PC-3 (cell line): Measurements from ENCODE around the gene ZBTB16.

ENCODE experiments used
- EZH2 ChIP-seq: fragments of 300-600 bp; sonication (generic); IDR thresholded peaks from one replicate; pipeline ENCODE4 v1.6.1; 2017; ENCODE audit warnings: antibody characterized with exemption, mild to moderate bottlenecking, low read length; ENCODE audit not compliant: unreplicated experiment
- TF ChIP-seq, protein P1 (sequence below): fragments of 300-600 bp; sonication (generic); conservative IDR thresholded peaks from 2 replicates; pipeline ENCODE4 v1.5.1; 2017; ENCODE audit warnings: antibody characterized with exemption, low read depth, mild to moderate bottlenecking, low read length

DNA sequence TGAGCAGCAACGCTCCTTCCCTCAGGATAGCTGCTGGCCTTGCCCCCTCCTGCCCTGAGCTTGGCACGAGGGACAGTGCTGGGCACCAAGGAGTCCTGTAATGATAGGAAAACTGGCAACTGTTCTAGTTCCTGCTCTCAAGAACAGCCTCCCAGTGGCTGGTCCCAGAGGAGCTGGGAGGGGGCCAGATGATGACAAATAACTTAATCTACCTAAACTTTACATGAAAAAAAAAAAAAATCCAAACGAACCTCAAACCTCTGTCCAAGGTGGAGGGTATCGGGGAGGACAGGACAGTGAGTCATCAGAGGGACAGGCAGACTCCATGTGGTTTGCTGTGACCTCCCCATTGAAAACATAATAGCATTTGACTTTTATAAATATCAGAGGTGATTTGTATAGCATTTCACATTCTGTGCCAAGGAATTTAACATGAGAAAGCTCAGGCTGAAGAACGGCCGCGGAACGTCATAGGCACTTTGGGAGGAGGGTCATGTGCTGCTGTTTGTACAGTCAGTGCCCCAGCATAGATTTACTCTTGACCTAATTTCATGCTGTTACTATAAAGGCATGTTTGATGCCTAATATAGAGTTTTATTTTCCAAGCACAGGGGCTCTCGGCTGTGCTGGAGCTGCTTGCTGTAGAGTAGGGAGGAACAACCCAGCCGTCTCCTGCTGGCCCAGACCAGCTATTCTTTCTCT, 138.4 kb downstream of the ZBTB16 start:
- TF ChIP-seq, protein P1, sequence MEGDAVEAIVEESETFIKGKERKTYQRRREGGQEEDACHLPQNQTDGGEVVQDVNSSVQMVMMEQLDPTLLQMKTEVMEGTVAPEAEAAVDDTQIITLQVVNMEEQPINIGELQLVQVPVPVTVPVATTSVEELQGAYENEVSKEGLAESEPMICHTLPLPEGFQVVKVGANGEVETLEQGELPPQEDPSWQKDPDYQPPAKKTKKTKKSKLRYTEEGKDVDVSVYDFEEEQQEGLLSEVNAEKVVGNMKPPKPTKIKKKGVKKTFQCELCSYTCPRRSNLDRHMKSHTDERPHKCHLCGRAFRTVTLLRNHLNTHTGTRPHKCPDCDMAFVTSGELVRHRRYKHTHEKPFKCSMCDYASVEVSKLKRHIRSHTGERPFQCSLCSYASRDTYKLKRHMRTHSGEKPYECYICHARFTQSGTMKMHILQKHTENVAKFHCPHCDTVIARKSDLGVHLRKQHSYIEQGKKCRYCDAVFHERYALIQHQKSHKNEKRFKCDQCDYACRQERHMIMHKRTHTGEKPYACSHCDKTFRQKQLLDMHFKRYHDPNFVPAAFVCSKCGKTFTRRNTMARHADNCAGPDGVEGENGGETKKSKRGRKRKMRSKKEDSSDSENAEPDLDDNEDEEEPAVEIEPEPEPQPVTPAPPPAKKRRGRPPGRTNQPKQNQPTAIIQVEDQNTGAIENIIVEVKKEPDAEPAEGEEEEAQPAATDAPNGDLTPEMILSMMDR, result no peak
- TF ChIP-seq EZH2, result no peak
